Stimulated activated CD4-positive, alpha-beta T cell treated with anti-CD3 and anti-CD28 coated beads, TNF-alpha, amount 100 ng/mL, for 48 hours (primary cell): ENCODE data around the gene INKA2.

ENCODE experiments used
- DNase-seq, 3 donors: peaks; one replicate each; pipeline ENCODE4 v3.0.0-alpha.2; 2020; ENCODE audit warnings: low read depth in 3 of 3

The INKA2 gene

DNA sequence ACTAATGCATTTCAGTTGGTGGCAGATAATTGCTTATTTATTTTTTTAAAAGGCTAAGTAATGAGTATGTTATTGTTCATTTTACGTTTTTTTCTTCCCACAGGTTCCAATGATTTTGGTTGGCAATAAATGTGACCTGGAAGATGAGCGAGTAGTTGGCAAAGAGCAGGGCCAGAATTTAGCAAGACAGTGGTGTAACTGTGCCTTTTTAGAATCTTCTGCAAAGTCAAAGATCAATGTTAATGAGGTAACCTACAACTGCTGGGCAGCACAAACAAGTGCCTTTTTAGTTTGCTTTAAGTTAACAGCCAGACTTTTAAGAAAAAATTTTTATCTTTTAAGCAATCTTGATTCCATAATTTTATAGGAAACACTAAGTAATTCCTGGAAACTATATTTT, 35.0 kb downstream of the INKA2 start:
- DNase-seq = no peak

DNA sequence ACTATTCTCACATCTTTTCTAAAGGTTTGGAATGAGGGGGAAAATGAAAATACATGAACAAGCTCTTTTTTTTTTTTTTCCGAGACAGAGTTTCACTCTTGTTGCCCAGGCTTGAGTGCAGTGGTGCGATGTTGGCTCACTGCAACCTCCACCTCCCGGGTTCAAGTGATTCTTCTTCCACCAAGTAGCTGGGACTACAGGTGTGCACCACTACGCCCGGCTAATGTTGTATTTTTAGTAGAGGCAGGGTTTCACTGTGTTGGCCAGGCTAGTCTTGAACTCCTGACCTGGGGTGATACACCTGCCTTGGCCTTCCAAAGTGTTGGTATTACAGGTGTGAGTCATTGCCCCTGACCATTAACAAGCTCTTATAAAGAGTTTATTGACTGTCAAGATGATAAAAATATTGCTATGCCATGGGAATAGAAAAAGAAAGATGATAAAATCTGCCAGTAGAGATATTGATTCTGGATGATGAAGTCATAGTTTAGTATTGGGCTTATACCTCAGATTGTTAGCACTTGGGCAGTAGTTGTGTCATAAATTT, 36.6 kb downstream of the INKA2 start:
- DNase-seq = no peak

DNA sequence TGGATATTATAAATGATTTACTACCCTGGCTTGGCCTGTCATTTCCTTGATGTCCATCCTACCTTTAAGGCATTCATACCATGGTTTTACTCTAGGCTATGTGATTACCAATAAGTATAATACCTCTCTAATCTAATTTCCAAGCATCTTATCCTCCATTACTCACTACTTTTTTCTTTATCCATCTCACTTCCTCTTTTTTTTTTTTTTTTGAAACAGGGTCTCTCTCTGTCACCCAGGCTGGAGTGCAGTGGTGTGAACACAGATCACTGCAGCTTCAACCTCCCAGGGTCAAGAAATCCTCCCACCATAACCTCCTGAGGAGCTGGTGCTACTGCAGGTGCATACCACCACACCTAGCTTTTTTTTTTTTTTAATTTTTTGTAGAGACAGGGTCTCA, 39.9 kb downstream of the INKA2 start:
- no peak for DNase-seq

DNA sequence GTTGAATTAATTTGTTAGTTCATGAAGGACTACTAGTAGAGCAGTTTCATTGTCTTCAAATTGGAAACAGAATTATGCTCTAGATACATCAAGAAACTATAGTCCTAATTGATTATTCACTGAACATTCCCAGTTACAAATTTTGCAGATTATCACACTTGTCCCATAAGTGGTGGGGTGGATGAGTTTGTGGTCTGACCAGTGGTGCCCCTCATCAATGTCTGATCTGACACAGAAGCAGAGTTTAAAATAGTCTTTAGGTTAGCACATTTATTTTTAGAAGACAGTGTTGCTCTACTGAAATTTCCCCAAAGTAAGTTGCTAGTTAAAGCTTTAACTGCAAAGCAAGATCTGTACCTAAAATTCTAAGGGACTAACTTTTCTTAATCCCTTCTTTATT, 42.9 kb downstream of the INKA2 start:
- no peak for DNase-seq

DNA sequence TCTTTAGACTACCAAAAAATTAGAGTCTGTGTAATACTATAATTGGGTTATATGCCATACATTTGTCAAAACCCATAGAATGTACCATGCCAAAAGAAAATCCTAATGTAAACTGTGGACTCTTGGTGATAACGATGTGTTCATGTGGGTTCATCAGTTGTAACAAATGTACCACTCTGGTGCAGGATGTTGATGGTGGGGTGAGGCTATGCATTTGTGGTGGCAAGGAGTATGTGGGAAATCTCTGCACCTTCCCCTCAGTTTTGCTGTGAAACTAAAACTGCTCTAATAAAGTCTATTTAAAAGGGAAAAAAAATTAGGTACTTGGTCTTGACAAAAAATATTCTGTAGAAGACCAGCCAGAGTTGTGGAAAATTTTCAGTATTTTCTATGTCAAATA, 43.4 kb downstream of the INKA2 start:
- DNase-seq = no peak

DNA sequence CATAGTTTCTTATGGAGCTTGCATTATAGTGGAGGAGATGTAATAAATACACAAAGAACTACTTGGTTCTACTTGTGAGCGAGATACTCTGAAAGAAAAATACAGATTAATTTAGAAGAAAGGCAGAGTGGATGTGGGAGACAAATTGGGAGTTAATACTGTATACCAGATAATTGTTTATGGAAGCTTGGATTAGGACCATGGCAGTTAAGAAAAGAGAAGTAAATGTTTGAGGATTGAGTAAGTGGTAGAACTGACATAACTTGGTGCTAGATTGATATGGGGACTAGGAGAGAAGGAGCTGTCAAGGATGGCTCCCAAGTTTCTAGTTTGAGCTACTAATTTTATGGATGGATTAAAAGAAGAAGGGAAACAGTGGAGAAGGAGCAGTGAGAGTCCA, 47.3 kb downstream of the INKA2 start:
- DNase-seq = no peak

DNA sequence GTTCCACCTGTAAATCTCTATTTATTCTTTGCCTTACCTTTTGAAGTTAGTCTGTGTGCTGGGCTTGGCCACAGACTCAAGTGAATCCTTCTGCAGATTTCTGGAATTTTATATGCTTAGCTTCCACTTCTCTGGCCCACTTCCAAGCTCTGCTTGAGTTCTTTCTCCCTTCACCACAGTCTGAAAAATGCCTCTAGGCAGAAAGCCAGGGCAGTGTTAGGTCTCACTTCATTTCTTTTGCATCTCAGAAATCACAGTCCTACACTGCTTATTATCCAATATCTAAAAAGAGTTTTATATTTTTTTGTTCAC, 48.9 kb downstream of the INKA2 start:
- no peak for DNase-seq
